IPS DF 4.7 (cell line): ENCODE data around the gene GIMAP1.

Experiments used
- DNase-seq: peaks from one replicate; pipeline ENCODE4 v3.0.0-alpha.2; 2013; ENCODE audit warnings: low spot score; ENCODE audit errors: extremely low read depth

Gene GIMAP1

GRCh38 chr7:150722431-150722931, 6.1 kb downstream of the GIMAP1 start:
- DNase-seq, result no peak

GRCh38 chr7:150723467-150723866, 7.1 kb downstream of the GIMAP1 start:
- no peak for DNase-seq

- no peak for DNase-seq
Observed at GRCh38 chr7:150727381-150727780, 11.0 kb downstream of the GIMAP1 start.

GRCh38 chr7:150728011-150728410, 11.6 kb downstream of the GIMAP1 start:
- no peak for DNase-seq

- DNase-seq, result no peak
Observed at GRCh38 chr7:150728609-150729008, 12.2 kb downstream of the GIMAP1 start.

- DNase-seq, result no peak
Observed at GRCh38 chr7:150731916-150732315, 15.5 kb downstream of the GIMAP1 start.

GRCh38 chr7:150732786-150733481, 16.5 kb downstream of the GIMAP1 start:
- DNase-seq, result no peak

GRCh38 chr7:150733482-150734095, 17.2 kb downstream of the GIMAP1 start:
- DNase-seq, result no peak

GRCh38 chr7:150734254-150734653, 17.8 kb downstream of the GIMAP1 start:
- no peak for DNase-seq

GRCh38 chr7:150735596-150736358, 19.4 kb downstream of the GIMAP1 start:
- peak; percentile 60 for DNase-seq

GRCh38 chr7:150736864-150737263, 20.5 kb downstream of the GIMAP1 start:
- no peak for DNase-seq

- no peak for DNase-seq
Observed at GRCh38 chr7:150737265-150738055, 21.0 kb downstream of the GIMAP1 start, which contains the start of gene GIMAP5. GIMAP5 (plus strand) TSS chr7:150737418; CDS start chr7:150740885, 3,467 bp downstream.

- no peak for DNase-seq
Observed at GRCh38 chr7:150738092-150738491, 21.7 kb downstream of the GIMAP1 start.

GRCh38 chr7:150738591-150739001, 22.2 kb downstream of the GIMAP1 start:
- no peak for DNase-seq

- DNase-seq, result no peak
Observed at GRCh38 chr7:150739033-150739432, 22.6 kb downstream of the GIMAP1 start.

- no peak for DNase-seq
Observed at GRCh38 chr7:150740053-150740452, 23.6 kb downstream of the GIMAP1 start.

GRCh38 chr7:150742286-150742968, 26.0 kb downstream of the GIMAP1 start:
- no peak for DNase-seq

- DNase-seq, result no peak
Observed at GRCh38 chr7:150744041-150744656, 27.7 kb downstream of the GIMAP1 start.

- DNase-seq, result no peak
Observed at GRCh38 chr7:150745086-150745485, 28.7 kb downstream of the GIMAP1 start.

GRCh38 chr7:150745876-150746275, 29.5 kb downstream of the GIMAP1 start:
- no peak for DNase-seq
